Nephron (organoid): ENCODE data around the gene BRPF3.

Experiments used
- H3K27ac Mint-ChIP-seq, 3 experiments: 2 replicates each; pipeline ENCODE4 v1.8.0; 2020; ENCODE audit warnings: mixed read lengths in 3 of 3, mild to moderate bottlenecking in 2 of 3, moderate library complexity in 1 of 3
- H3K27me3 Mint-ChIP-seq: 2 replicates; pipeline ENCODE4 v1.8.0; 2021; ENCODE audit warnings: low read depth, mild to moderate bottlenecking, moderate library complexity, mixed read lengths
- H3K36me3 Mint-ChIP-seq: 2 replicates; pipeline ENCODE4 v1.8.0; 2020; ENCODE audit warnings: low read depth, mixed read lengths
- H3K4me1 Mint-ChIP-seq: 2 replicates; pipeline ENCODE4 v1.8.0; 2020; ENCODE audit warnings: mixed read lengths
- H3K4me3 Mint-ChIP-seq, 3 experiments: 2 replicates each; pipeline ENCODE4 v1.8.0; 2020; ENCODE audit warnings: mild to moderate bottlenecking in 3 of 3, mixed read lengths in 3 of 3, moderate library complexity in 2 of 3
- H3K9me3 Mint-ChIP-seq: 2 replicates; pipeline ENCODE4 v1.8.0; 2020; ENCODE audit warnings: mixed read lengths
- CTCF ChIP-seq, 3 experiments: fragments of 200-600 bp; sonication (generic); IDR thresholded peaks; one replicate each; pipeline ENCODE4 v1.5.0; 2021; ENCODE audit warnings: antibody characterized with exemption in 3 of 3; ENCODE audit not compliant: unreplicated experiment in 3 of 3

The BRPF3 gene

DNA sequence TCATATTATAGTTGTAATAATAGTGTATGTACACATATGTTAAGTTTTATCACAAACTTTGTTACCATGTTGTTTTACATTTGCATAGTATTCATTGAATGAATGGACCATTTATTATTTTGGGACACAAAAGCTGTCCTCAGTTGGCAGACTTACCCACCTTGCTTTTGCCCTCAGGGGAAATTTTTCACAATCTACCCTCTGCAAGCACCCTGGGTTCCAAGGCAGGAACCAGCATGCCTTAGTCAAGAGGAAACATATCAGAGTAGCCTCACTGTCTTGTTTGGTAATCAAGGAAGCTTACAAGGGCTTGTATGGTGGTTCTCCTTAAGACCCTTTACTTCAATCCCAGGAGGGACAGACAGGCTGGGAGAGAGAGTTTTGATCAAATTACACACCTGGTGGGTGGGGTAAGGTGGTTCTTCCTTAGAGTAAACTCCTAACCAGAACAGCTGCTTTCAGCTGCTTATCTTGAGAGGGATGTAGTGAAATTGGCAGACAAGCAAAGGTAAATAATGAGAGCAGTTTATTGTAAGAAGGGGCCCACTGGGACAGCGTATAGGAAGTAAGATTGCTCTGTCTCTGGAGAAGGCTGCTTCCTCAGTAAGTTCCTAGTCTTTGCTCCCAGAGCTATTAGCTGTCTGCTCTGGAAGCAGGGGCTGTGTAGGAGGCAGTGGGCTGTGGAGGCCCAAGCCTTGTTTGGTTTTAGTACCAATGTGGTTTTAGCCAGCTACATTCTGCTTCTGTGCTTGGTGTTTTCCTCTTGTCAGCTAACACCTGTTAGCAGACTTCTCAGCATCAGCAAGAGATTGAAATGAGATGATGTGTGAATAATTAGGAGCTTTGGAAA lies 31.1 kb downstream of the BRPF3 start:
- Mint-ChIP-seq H3K4me3 (no peak overlapping the region), H3K9me3 (no peaks in the 10 kb centered on the region), H3K4me1 (peaks cover 5% of the 10 kb centered on the region), H3K36me3 (peaks cover 89% of the 10 kb centered on the region), H3K27me3 (no peaks in the 10 kb centered on the region), H3K27ac (peak overlapping the region in 2 of 3 experiments; percentile 45 to 51)
- no peak for TF ChIP-seq CTCF (IDR thresholded peaks at IDR 0.05; ENCODE audit: unreplicated experiment in 3 of 3)

GRCh38 chr6:36229223-36229622 lies 32.7 kb downstream of the BRPF3 start:
- Mint-ChIP-seq H3K4me1 (peaks cover 5% of the 10 kb centered on the region), H3K27me3 (no peaks in the 10 kb centered on the region), H3K9me3 (no peaks in the 10 kb centered on the region), H3K36me3 (peaks cover 88% of the 10 kb centered on the region), H3K27ac (no peak overlapping the region), H3K4me3 (no peak overlapping the region)
- TF ChIP-seq CTCF (IDR thresholded peaks at IDR 0.05; ENCODE audit: unreplicated experiment in 3 of 3): no peak

- no peak overlapping the region for H3K4me3 Mint-ChIP-seq
- peaks cover 5% of the 10 kb centered on the region for H3K4me1 Mint-ChIP-seq
- H3K27ac Mint-ChIP-seq: no peak overlapping the region
- H3K36me3 Mint-ChIP-seq: peaks cover 80% of the 10 kb centered on the region
- H3K9me3 Mint-ChIP-seq: no peaks in the 10 kb centered on the region
- no peaks in the 10 kb centered on the region for H3K27me3 Mint-ChIP-seq
- TF ChIP-seq CTCF (IDR thresholded peaks at IDR 0.05; ENCODE audit: unreplicated experiment in 3 of 3): no peak
These were observed 33.8 kb downstream of the BRPF3 start for GRCh38 chr6:36230371-36230770.

- H3K36me3 Mint-ChIP-seq: peaks cover 69% of the 10 kb centered on the region
- no peaks in the 10 kb centered on the region for H3K4me1 Mint-ChIP-seq
- peak overlapping the region in 1 of 3 experiments; percentile 24 for H3K27ac Mint-ChIP-seq
- TF ChIP-seq CTCF (IDR thresholded peaks at IDR 0.05; ENCODE audit: unreplicated experiment in 3 of 3): no peak
- no peak overlapping the region for H3K4me3 Mint-ChIP-seq
- H3K9me3 Mint-ChIP-seq: no peaks in the 10 kb centered on the region
- no peaks in the 10 kb centered on the region for H3K27me3 Mint-ChIP-seq
These were observed 35.6 kb downstream of the BRPF3 start for GRCh38 chr6:36232172-36232571.

GRCh38 chr6:36235309-36235708 lies 38.8 kb downstream of the BRPF3 start:
- Mint-ChIP-seq H3K4me3 (no peak overlapping the region), H3K4me1 (no peaks in the 10 kb centered on the region), H3K36me3 (peaks cover 38% of the 10 kb centered on the region), H3K9me3 (no peaks in the 10 kb centered on the region), H3K27me3 (no peaks in the 10 kb centered on the region), H3K27ac (no peak overlapping the region)
- no peak for TF ChIP-seq CTCF (IDR thresholded peaks at IDR 0.05; ENCODE audit: unreplicated experiment in 3 of 3)

DNA sequence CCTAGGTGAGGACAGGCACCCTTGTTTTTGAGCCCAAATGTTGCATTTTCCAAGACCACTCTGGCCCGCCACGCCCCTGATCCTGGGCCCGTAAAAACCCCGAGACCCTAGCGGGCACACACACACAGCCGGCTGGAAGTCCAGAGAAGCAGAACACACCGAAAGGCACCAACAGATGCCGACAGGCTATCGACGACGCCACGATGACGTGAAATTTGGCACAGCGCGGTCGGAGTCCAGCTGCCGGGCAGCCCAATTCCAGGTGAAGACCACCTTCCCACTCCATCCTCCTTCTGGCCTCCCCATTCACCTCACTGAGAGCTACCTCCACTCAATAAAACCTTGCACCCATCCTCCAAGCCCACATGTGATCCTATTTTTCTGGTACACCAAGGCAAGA lies 39.3 kb downstream of the BRPF3 start:
- H3K36me3 Mint-ChIP-seq: peaks cover 33% of the 10 kb centered on the region
- no peak overlapping the region for H3K4me3 Mint-ChIP-seq
- no peaks in the 10 kb centered on the region for H3K27me3 Mint-ChIP-seq
- no peaks in the 10 kb centered on the region for H3K9me3 Mint-ChIP-seq
- no peaks in the 10 kb centered on the region for H3K4me1 Mint-ChIP-seq
- no peak for TF ChIP-seq CTCF (IDR thresholded peaks at IDR 0.05; ENCODE audit: unreplicated experiment in 3 of 3)
- H3K27ac Mint-ChIP-seq: no peak overlapping the region
